ENCODE measurements around the gene GRIP1. TPM values are rescaled to one million over a fixed set of nuclear protein-coding genes. Genes with fewer than 3 reads are reported as not detected.

Gene GRIP1
- total and polyA plus RNA-seq, 2 donors (not counting 3 experiments of a cell fraction or from before 2014, with no cell fraction given): 0.04 to 0.69 TPM

- CTCF ChIA-PET: no interaction called here
- TF ChIP-seq EZH2 (IDR thresholded peaks at IDR 0.05; ENCODE audit: borderline replicate concordance, low read depth, low read length, severe bottlenecking) (no peak), FOS (IDR thresholded peaks at IDR 0.05; ENCODE audit: borderline replicate concordance, insufficient read depth, low read length) (no peak), CTCF (IDR thresholded peaks at IDR 0.05; ENCODE audit: extremely low read depth in 1 of 2, insufficient read depth in 1 of 2, low read depth in 1 of 2, low read length in 2 of 2) (no peak)
- H3K27ac ChIP-seq (ENCODE audit: insufficient read depth, low read depth, low read length): no peak overlapping the region
- dilution Hi-C loops (cut with MboI; ENCODE audit: extremely low pct_ligation_motif_present, low sequenced_read_pairs) (no loop called here), intact Hi-C loops (cut with micrococcal nuclease) (loop anchor here (5.0 kb wide), 1 partner anchor 560 kb away; no protein-coding TSS in a partner anchor)
- no peak overlapping the region for H3K4me2 ChIP-seq (ENCODE audit: insufficient read depth, low read length)
- FAIRE-seq (no peak), DNase-seq (ENCODE audit: low read depth, low spot score) (no peak)
- H4K20me1 ChIP-seq (replicated peaks; ENCODE audit: control insufficient read depth, extremely low read depth, insufficient read depth, low read length): no peaks in the 10 kb centered on the region
- no peak overlapping the region for H3K9ac ChIP-seq (replicated peaks; ENCODE audit: extremely low read depth, insufficient read depth, low read length)
- no peaks in the 10 kb centered on the region for H3K36me3 ChIP-seq (ENCODE audit: control insufficient read depth in 2 of 2, extremely low read depth in 1 of 2, insufficient read depth in 2 of 2, low read length in 2 of 2)
- H3K9me1 ChIP-seq (replicated peaks; ENCODE audit: control insufficient read depth, extremely low read depth, insufficient read depth, low read length): no peaks in the 10 kb centered on the region
- POLR2A ChIA-PET: interaction anchor here (0.7 kb wide), 1 partner anchor 37 kb away, joined by 3 read pairs; no protein-coding TSS in a partner anchor
- H3K79me2 ChIP-seq (ENCODE audit: control insufficient read depth, insufficient read depth, low read length): no peaks in the 10 kb centered on the region
- no peak overlapping the region for H3K4me3 ChIP-seq (replicated peaks in 1 of 3; ENCODE audit: insufficient read depth in 1 of 3, low read depth in 1 of 3, low read length in 3 of 3)
- no peaks in the 10 kb centered on the region for H3K4me1 ChIP-seq (ENCODE audit: control insufficient read depth, extremely low read depth, insufficient read depth, low read length)
- no peak overlapping the region for H2AFZ ChIP-seq (ENCODE audit: low read depth, low read length)
- H3K27me3 ChIP-seq (ENCODE audit: control insufficient read depth in 2 of 2, insufficient read depth in 2 of 2, low read length in 2 of 2): peaks cover 9 to 30% of the 10 kb centered on the region in 2 experiments
- no TSS peak for BruUV-seq (replicated peaks)
- no peaks in the 10 kb centered on the region for H3K9me3 ChIP-seq (replicated peaks; ENCODE audit: control insufficient read depth, insufficient read depth, low read length)
These were observed 28.3 kb upstream of the GRIP1 start for GRCh38 chr12:66707002-66707697.

Data from endothelial cell of umbilical vein (primary cell).